ENCODE results near the gene TMOD1. TPM values are rescaled to one million over a fixed set of nuclear protein-coding genes. Genes with fewer than 3 reads are reported as not detected.

The TMOD1 gene
- total and polyA plus RNA-seq, 2 experiments from 2014 or later: 0.69 to 4.5 TPM

DNA sequence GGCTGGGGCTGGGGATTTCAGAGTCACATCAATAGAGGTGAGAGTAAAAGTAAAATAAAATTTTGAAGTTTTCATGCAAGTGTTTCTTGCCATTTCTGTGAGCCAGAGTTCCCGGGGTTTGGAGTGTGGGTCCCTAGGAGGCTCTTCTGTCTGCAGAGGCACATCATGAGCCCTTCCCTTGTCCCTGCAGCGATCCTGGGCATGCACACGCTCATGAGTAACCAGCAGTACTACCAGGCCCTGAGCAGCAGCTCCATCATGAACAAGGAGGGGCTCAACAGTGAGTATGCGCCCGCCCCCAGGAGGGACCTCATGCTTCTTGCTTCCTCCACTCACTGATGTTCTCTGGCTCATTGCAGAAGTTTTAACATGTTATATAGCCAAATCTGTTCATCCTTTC is 61.1 kb downstream of the TMOD1 start (continued):
- TF ChIP-seq ZNF114 (CRISPR knock-in tag; IDR thresholded peaks at IDR 0.05) (no peak), CREB1 (CRISPR knock-in tag; IDR thresholded peaks at IDR 0.05; ENCODE audit: low read depth) (no peak), STAT1 (IDR thresholded peaks at IDR 0.05; ENCODE audit: unreplicated experiment) (no peak), CTCF (conservative IDR thresholded peaks at IDR 0.05; ENCODE audit: low read depth in 2 of 2) (no peak)

DNA sequence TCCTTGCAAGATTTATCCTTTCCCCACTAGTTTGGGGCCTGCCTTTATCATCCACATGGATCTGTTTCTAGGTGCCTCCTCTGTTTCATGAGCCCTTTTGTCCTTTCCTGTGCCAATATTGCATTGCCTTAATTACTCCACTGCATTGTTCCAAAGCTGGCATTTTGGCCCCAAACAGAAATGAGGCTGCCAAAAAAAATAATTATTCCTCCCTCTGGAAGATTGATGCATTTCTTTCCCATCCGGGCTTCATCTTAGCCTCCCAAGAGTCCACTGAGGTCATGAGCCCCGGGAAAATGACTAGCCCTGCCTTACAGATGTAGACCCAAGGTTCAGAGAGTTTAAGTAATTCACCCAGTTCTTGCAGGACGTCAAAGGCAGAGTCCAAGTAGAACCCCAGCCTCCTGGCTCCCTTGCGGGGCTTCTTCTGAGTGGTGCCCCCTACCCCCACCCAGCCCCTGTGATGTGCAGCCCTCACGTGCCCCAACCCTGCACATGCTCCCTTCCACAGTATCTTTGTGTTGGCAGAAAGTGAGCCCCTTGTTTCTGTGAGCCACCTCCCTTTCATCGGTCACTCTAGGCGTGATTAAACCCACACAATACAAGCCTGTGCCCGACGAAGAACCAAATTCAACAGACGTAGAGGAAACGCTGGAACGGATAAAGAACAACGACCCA is 62.1 kb downstream of the TMOD1 start:
- H3K9me2 ChIP-seq (ENCODE audit: insufficient read depth): no peaks in the 10 kb centered on the region
- H3K27ac Mint-ChIP-seq: no peak overlapping the region
- H2AFZ ChIP-seq: peak overlapping the region; percentile 90; the same call in 1 of the 2 replicates
- H3K4me1 Mint-ChIP-seq: peaks cover 21% of the 10 kb centered on the region
- ATAC-seq: no peak
- no peaks in the 10 kb centered on the region for H3K27me3 ChIP-seq (ENCODE audit: insufficient read depth)
- H3K27me3 Mint-ChIP-seq (ENCODE audit: insufficient read depth, low read depth, poor library complexity): peaks cover 11% of the 10 kb centered on the region
- H3K79me2 ChIP-seq (replicated peaks; ENCODE audit: insufficient read depth): no peaks in the 10 kb centered on the region
- TF ChIP-seq STAT1 (IDR thresholded peaks at IDR 0.05; ENCODE audit: unreplicated experiment): no peak
- TF ChIP-seq NANOG (IDR thresholded peaks at IDR 0.05; ENCODE audit: borderline replicate concordance): no peak
- no peak for TF ChIP-seq ZNF331 (CRISPR knock-in tag; IDR thresholded peaks at IDR 0.05; ENCODE audit: low read depth)
- TF ChIP-seq JUNB (IDR thresholded peaks at IDR 0.05; ENCODE audit: unreplicated experiment): no peak
- no peak for TF ChIP-seq ZNF114 (CRISPR knock-in tag; IDR thresholded peaks at IDR 0.05)
- TF ChIP-seq EZH2phosphoT487 (IDR thresholded peaks at IDR 0.05; ENCODE audit: unreplicated experiment): no peak
- TF ChIP-seq CTCF (conservative IDR thresholded peaks at IDR 0.05; ENCODE audit: low read depth in 2 of 2): no peak
- TF ChIP-seq, protein P1, sequence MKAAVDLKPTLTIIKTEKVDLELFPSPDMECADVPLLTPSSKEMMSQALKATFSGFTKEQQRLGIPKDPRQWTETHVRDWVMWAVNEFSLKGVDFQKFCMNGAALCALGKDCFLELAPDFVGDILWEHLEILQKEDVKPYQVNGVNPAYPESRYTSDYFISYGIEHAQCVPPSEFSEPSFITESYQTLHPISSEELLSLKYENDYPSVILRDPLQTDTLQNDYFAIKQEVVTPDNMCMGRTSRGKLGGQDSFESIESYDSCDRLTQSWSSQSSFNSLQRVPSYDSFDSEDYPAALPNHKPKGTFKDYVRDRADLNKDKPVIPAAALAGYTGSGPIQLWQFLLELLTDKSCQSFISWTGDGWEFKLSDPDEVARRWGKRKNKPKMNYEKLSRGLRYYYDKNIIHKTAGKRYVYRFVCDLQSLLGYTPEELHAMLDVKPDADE (IDR thresholded peaks at IDR 0.05): no peak
- no peak for TF ChIP-seq EZH2 (IDR thresholded peaks at IDR 0.05; ENCODE audit: low read depth, unreplicated experiment)
- no peak for TF ChIP-seq CREB1 (CRISPR knock-in tag; IDR thresholded peaks at IDR 0.05; ENCODE audit: low read depth)
- no peak for TF ChIP-seq POLR2AphosphoS5 (IDR thresholded peaks at IDR 0.05; ENCODE audit: low read depth)
- no peaks in the 10 kb centered on the region for H3K36me3 Mint-ChIP-seq (ENCODE audit: low read depth)
- no peak overlapping the region for H3K4me3 Mint-ChIP-seq
- no peaks in the 10 kb centered on the region for H3F3A ChIP-seq (replicated peaks; ENCODE audit: low read depth)
- peaks cover 3% of the 10 kb centered on the region; the same call in 1 of the 2 replicates for H3K4me1 ChIP-seq (ENCODE audit: insufficient read depth)
- H3K27ac ChIP-seq (ENCODE audit: low read depth): no peak overlapping the region
- no peak for DNase-seq (ENCODE audit: low spot score)
- no peaks in the 10 kb centered on the region for H3K9me3 Mint-ChIP-seq
- no peaks in the 10 kb centered on the region for H3K36me3 ChIP-seq (ENCODE audit: insufficient read depth)
- no peaks in the 10 kb centered on the region for H4K20me1 ChIP-seq (replicated peaks; ENCODE audit: insufficient read depth)
- no peak overlapping the region for H3K4me3 ChIP-seq
- H3K4me2 ChIP-seq: no peak overlapping the region

Data from GM23338 (cell line).